ENCODE data around the gene FAM228B. TPM values are rescaled to one million over a fixed set of nuclear protein-coding genes. Genes with fewer than 3 reads are reported as not detected.
"Not testable (repeated sequence)": the region's sequence is repeated elsewhere in the genome, so short reads cannot be mapped to it uniquely, and the experiment has no call there.

Gene FAM228B
- total RNA-seq, 2 donors from 2014 or later, result 17.7 to 20.6 TPM

- H3K27me3 ChIP-seq (replicated peaks; ENCODE audit: insufficient read depth), result no peaks in the 10 kb centered on the region
- no peak overlapping the region for H3K4me3 ChIP-seq
- no peaks in the 10 kb centered on the region for H3K9me3 ChIP-seq
- TF ChIP-seq POLR2A (IDR thresholded peaks at IDR 0.05), result no peak
- TF ChIP-seq, protein P1, sequence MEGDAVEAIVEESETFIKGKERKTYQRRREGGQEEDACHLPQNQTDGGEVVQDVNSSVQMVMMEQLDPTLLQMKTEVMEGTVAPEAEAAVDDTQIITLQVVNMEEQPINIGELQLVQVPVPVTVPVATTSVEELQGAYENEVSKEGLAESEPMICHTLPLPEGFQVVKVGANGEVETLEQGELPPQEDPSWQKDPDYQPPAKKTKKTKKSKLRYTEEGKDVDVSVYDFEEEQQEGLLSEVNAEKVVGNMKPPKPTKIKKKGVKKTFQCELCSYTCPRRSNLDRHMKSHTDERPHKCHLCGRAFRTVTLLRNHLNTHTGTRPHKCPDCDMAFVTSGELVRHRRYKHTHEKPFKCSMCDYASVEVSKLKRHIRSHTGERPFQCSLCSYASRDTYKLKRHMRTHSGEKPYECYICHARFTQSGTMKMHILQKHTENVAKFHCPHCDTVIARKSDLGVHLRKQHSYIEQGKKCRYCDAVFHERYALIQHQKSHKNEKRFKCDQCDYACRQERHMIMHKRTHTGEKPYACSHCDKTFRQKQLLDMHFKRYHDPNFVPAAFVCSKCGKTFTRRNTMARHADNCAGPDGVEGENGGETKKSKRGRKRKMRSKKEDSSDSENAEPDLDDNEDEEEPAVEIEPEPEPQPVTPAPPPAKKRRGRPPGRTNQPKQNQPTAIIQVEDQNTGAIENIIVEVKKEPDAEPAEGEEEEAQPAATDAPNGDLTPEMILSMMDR (IDR thresholded peaks at IDR 0.05), result no peak
- intact Hi-C loops (cut with DNase I), result no loop called here
- H3K36me3 ChIP-seq, result no peaks in the 10 kb centered on the region
- no peak overlapping the region for H3K27ac ChIP-seq
- H3K4me1 ChIP-seq (replicated peaks), result no peaks in the 10 kb centered on the region
- no peak for DNase-seq (ENCODE audit: low spot score)
- 41% methylated on average over 6 of the region's 6 CpGs for WGBS
These were observed 60.2 kb downstream of the FAM228B start for GRCh38 chr2:24183366-24184069.

DNA sequence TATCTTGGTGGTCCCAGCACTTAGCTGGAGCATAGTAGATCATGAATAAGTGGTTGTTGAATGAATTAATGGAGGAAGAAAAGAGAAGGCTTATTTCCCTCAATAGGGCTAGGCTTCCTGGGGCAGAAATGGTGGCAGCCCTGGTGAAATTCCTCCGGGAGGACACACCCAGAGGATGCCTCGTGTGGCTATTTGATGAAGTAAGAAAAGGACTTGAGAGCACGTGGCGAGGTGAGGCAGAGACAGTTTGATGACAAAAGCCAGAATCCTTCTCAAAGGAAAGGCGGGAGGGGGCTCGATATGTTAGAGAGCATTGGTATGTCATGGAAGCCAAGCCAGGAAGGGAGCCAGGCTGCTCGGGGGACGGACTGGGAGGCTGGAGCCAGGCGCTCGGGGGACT, 66.3 kb downstream of the FAM228B start:
- Histone ChIP-seq H3K9me3 (no peaks in the 10 kb centered on the region), H3K4me1 (replicated peaks) (no peaks in the 10 kb centered on the region), H3K27ac (no peak overlapping the region), H3K4me3 (no peak overlapping the region), H3K36me3 (no peaks in the 10 kb centered on the region), H3K27me3 (replicated peaks; ENCODE audit: insufficient read depth) (no peaks in the 10 kb centered on the region)
- intact Hi-C loops (cut with DNase I), result no loop called here
- no peak for DNase-seq (ENCODE audit: low spot score)
- WGBS, result 78% methylated on average over 10 of the region's 10 CpGs
- TF ChIP-seq, protein P1 (IDR thresholded peaks at IDR 0.05), result no peak
- TF ChIP-seq POLR2AphosphoS5 (IDR thresholded peaks at IDR 0.05) (no peak), POLR2A (IDR thresholded peaks at IDR 0.05) (no peak)

DNA sequence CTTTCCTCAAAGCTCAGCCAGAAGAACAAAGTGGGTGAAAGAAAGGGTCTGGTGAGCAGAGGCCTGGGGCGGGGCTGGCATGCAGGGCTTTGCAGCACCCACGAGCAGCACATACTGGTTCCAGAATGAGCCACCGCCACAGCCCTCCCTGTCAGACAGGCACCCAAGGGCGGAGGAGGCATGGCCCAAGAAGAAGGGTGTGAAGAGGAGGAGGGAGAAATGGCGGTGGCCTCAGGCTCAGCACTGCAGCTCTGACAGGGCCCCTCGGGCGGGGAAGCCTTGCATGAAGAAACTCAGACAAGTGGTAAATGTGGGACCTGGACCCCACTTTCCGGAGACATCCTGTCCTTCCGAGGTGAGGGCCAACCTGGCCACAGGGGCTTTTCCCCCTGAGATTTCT, 67.2 kb downstream of the FAM228B start:
- no peaks in the 10 kb centered on the region for H3K4me1 ChIP-seq (replicated peaks)
- intact Hi-C loops (cut with DNase I), result no loop called here
- no peak overlapping the region for H3K4me3 ChIP-seq
- 83% methylated on average over 9 of the region's 9 CpGs for WGBS
- no peak for DNase-seq (ENCODE audit: low spot score)
- H3K27me3 ChIP-seq (replicated peaks; ENCODE audit: insufficient read depth), result no peaks in the 10 kb centered on the region
- TF ChIP-seq POLR2AphosphoS5 (IDR thresholded peaks at IDR 0.05), result no peak
- TF ChIP-seq, protein P1 (IDR thresholded peaks at IDR 0.05), result no peak
- no peak for TF ChIP-seq POLR2A (IDR thresholded peaks at IDR 0.05)
- no peak overlapping the region for H3K27ac ChIP-seq
- H3K36me3 ChIP-seq, result no peaks in the 10 kb centered on the region
- no peaks in the 10 kb centered on the region for H3K9me3 ChIP-seq

DNA sequence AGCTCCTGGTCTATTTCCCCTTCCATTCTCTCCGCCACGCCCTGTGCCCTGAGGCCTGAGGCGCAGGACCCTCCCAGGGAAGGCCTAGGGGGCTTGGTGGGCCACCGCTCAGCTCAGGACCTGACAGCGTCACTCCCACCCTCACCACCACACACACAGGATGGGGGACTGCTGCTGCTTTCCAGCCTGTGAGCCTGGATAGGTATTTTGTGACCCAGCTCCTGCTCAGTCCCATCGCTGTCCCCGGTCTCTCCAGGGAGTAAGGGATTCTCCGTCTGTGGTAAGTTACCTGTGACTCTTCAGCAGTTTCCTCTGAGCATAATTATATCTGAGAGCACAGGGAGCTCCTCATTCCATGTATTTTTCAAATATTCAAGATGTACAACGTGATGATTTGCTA, 67.9 kb downstream of the FAM228B start:
- Histone ChIP-seq H3K4me1 (replicated peaks) (no peaks in the 10 kb centered on the region), H3K27ac (no peak overlapping the region), H3K4me3 (no peak overlapping the region), H3K9me3 (no peaks in the 10 kb centered on the region), H3K27me3 (replicated peaks; ENCODE audit: insufficient read depth) (no peaks in the 10 kb centered on the region), H3K36me3 (no peaks in the 10 kb centered on the region)
- no peak for DNase-seq (ENCODE audit: low spot score)
- 84% methylated on average over 8 of the region's 9 CpGs for WGBS
- TF ChIP-seq, protein P1 (IDR thresholded peaks at IDR 0.05), result no peak
- intact Hi-C loops (cut with DNase I), result no loop called here

- no peaks in the 10 kb centered on the region for H3K36me3 ChIP-seq
- intact Hi-C loops (cut with DNase I), result no loop called here
- H3K9me3 ChIP-seq, result no peaks in the 10 kb centered on the region
- no peaks in the 10 kb centered on the region for H3K4me1 ChIP-seq (replicated peaks)
- no peak overlapping the region for H3K27ac ChIP-seq
- H3K27me3 ChIP-seq (replicated peaks; ENCODE audit: insufficient read depth), result no peaks in the 10 kb centered on the region
- TF ChIP-seq POLR2A (IDR thresholded peaks at IDR 0.05) (no peak), POLR2AphosphoS5 (IDR thresholded peaks at IDR 0.05) (no peak)
- TF ChIP-seq, protein P1 (IDR thresholded peaks at IDR 0.05), result no peak
- no peak overlapping the region for H3K4me3 ChIP-seq
- 65% methylated on average over 5 of the region's 5 CpGs for WGBS
- DNase-seq (ENCODE audit: low spot score), result no peak
These were observed 68.6 kb downstream of the FAM228B start for GRCh38 chr2:24191848-24192247.

DNA sequence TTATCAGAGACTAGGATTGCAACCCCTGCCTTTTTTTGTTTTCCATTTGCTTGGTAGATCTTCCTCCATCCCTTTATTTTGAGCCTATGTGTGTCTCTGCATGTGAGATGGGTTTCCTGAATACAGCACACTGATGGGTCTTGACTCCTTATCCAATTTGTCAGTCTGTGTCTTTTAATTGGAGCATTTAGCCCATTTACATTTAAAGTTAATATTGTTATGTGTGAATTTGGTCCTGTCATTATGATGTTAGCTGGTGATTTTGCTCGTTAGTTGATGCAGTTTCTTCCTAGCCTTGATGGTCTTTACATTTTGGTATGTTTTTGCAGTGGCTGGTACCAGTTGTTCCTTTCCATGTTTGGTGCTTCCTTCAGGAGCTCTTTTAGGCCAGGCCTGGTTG, 73.9 kb downstream of the FAM228B start:
- WGBS, result 97% methylated on average over 1 of the region's 1 CpG
- H3K4me3 ChIP-seq; H3K27me3 ChIP-seq (replicated peaks; ENCODE audit: insufficient read depth); H3K27ac ChIP-seq; intact Hi-C loops (cut with DNase I); DNase-seq (ENCODE audit: low spot score); H3K9me3 ChIP-seq; H3K36me3 ChIP-seq; H3K4me1 ChIP-seq (replicated peaks): not testable (repeated sequence)

Measured in prostate gland (tissue), 2 donors.